ENCODE data around the gene CARNS1.

- no peak for TF ChIP-seq EZH2 (IDR thresholded peaks at IDR 0.05)
- TF ChIP-seq POLR2AphosphoS5 (IDR thresholded peaks at IDR 0.05; ENCODE audit: borderline replicate concordance, low read depth, low read length): no peak
- TF ChIP-seq FOXP2 (optimal IDR thresholded peaks at IDR 0.05; ENCODE audit: control extremely low read depth, extremely low read length, insufficient read depth): no peak
Observed at GRCh38 chr11:67390947-67391303, 24.6 kb upstream of the CARNS1 start.
